HepG2 (cell line): ENCODE measurements around the gene GADD45GIP1. TPM values are rescaled to one million over a fixed set of nuclear protein-coding genes. Genes with fewer than 3 reads are reported as not detected.
A peak's percentile ranks its signal among the peaks of the same experiment; 100 is the strongest.

Experiments
- CERS6 ChIP-seq: sonication (generic); formaldehyde crosslinking; IDR thresholded peaks from 2 replicates; pipeline ENCODE4 v1.5.0; 2020; ENCODE audit warnings: missing genetic modification reagents
- ELF1 ChIP-seq: sonication (generic); formaldehyde crosslinking; IDR thresholded peaks from 2 replicates; pipeline ENCODE4 v1.4.0; 2020; ENCODE audit warnings: missing genetic modification reagents
- GABPA ChIP-seq, 2 experiments: IDR thresholded peaks; 2 replicates each; pipeline ENCODE4 v1.6.1; 2011 to 2016; ENCODE audit warnings: low read depth in 2 of 2, low read length in 1 of 2, missing biosample characterization in 1 of 2, missing genetic modification characterization in 1 of 2
- NFIB ChIP-seq: sonication (generic); formaldehyde crosslinking; IDR thresholded peaks from 2 replicates; pipeline ENCODE4 v1.9.0; 2021; ENCODE audit warnings: missing genetic modification reagents, mild to moderate bottlenecking, borderline replicate concordance
- PRDM15 ChIP-seq: sonication (generic); formaldehyde crosslinking; IDR thresholded peaks from 2 replicates; pipeline ENCODE4 v1.4.0; 2020; ENCODE audit warnings: missing genetic modification reagents
- SIX4 ChIP-seq: sonication (generic); formaldehyde crosslinking; IDR thresholded peaks from 2 replicates; pipeline ENCODE4 v1.4.0; 2020; ENCODE audit warnings: missing genetic modification reagents
- TP53 ChIP-seq: sonication (generic); formaldehyde crosslinking; conservative IDR thresholded peaks from 2 replicates; pipeline ENCODE4 v1.4.0; 2020; ENCODE audit warnings: missing genetic modification reagents
- ZBTB20 ChIP-seq: sonication (generic); formaldehyde crosslinking; IDR thresholded peaks from 2 replicates; pipeline ENCODE4 v1.8.1; 2023; ENCODE audit warnings: missing genetic modification reagents, low read depth, mild to moderate bottlenecking, borderline replicate concordance
- ZBTB37 ChIP-seq: sonication (generic); formaldehyde crosslinking; IDR thresholded peaks from 2 replicates; pipeline ENCODE4 v1.4.0; 2020; ENCODE audit warnings: mild to moderate bottlenecking, missing genetic modification reagents
- ZKSCAN5 ChIP-seq: sonication (generic); formaldehyde crosslinking; IDR thresholded peaks from 2 replicates; pipeline ENCODE4 v1.5.1; 2020; ENCODE audit warnings: mild to moderate bottlenecking, missing genetic modification reagents
- ZNF589 ChIP-seq: sonication (generic); formaldehyde crosslinking; conservative IDR thresholded peaks from 2 replicates; pipeline ENCODE4 v1.8.0; 2022; ENCODE audit warnings: mild to moderate bottlenecking, moderate library complexity, missing genetic modification reagents
- ZNF660 ChIP-seq: sonication (generic); formaldehyde crosslinking; IDR thresholded peaks from 2 replicates; pipeline ENCODE4 v1.5.1; 2020; ENCODE audit warnings: mild to moderate bottlenecking, low read depth, missing genetic modification reagents, borderline replicate concordance
- ZNF703 ChIP-seq: sonication (generic); formaldehyde crosslinking; IDR thresholded peaks from 2 replicates; pipeline ENCODE4 v1.5.1; 2020; ENCODE audit warnings: missing genetic modification reagents, mild to moderate bottlenecking, moderate library complexity, borderline replicate concordance
- polyA plus RNA-seq, 8 experiments: library from polyadenylated mRNA; depleted of rRNA in 3 of 8; stranded (reverse) in 7 of 8; unstranded in 1 of 8; fragments of >200 nt; fragmentation: Illumina TruSeq in 4 of 8; extraction: Trizol in 4 of 8; gene quantifications; 2 replicates each; pipeline versions ENCODE4 v1.2.1 to v1.2.3, GENCODE V29; 2011 to 2016; ENCODE audit warnings: low read depth in 4 of 8, missing spikeins in 1 of 8, mixed read lengths in 1 of 8; ENCODE audit not compliant: insufficient read depth in 1 of 8
- total RNA-seq, 5 experiments: library from RNA; depleted of rRNA; stranded (reverse); fragments of >200 nt; fragmentation: Illumina TruSeq; extraction: Trizol; gene quantifications; 2 replicates each; pipeline ENCODE4 v1.2.3, GENCODE V29; 2016; ENCODE audit warnings: low read depth in 1 of 5
- TF ChIP-seq, protein P1 (sequence below): IDR thresholded peaks from 2 replicates; pipeline ENCODE4 v1.6.1; 2016; ENCODE audit warnings: mild to moderate bottlenecking
- TF ChIP-seq, protein P2 (sequence below): sonication (generic); formaldehyde crosslinking; IDR thresholded peaks from 2 replicates; pipeline ENCODE4 v1.4.0; 2020; ENCODE audit warnings: low read depth, mild to moderate bottlenecking, missing genetic modification reagents

Gene GADD45GIP1
- total and polyA plus RNA-seq, 2 of the 13 experiments (the other 11 are each of a cell fraction or from before 2014, with no cell fraction given): 24.6 to 30.7 TPM

GRCh38 chr19:12945479-12946091 is 11.4 kb downstream of the GADD45GIP1 start, which contains the start of gene RAD23A (continued):
- TF ChIP-seq, protein P1, sequence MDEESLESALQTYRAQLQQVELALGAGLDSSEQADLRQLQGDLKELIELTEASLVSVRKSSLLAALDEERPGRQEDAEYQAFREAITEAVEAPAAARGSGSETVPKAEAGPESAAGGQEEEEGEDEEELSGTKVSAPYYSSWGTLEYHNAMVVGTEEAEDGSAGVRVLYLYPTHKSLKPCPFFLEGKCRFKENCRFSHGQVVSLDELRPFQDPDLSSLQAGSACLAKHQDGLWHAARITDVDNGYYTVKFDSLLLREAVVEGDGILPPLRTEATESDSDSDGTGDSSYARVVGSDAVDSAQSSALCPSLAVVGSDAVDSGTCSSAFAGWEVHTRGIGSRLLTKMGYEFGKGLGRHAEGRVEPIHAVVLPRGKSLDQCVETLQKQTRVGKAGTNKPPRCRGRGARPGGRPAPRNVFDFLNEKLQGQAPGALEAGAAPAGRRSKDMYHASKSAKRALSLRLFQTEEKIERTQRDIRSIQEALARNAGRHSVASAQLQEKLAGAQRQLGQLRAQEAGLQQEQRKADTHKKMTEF (CRISPR knock-in tag): peak; percentile 90
- TF ChIP-seq GABPA (IDR thresholded peaks at IDR 0.05; ENCODE audit: low read depth, low read length): peak; percentile 86
- TF ChIP-seq GABPA (CRISPR knock-in tag; IDR thresholded peaks at IDR 0.05; ENCODE audit: low read depth): peak; percentile 85
- no peak for TF ChIP-seq ZNF589 (CRISPR knock-in tag)
- TF ChIP-seq ZNF703 (CRISPR knock-in tag): no peak
- no peak for TF ChIP-seq ZBTB20 (CRISPR knock-in tag)
- TF ChIP-seq PRDM15: peak; percentile 56; the same call in 1 of the 2 replicates
- TF ChIP-seq ZKSCAN5 (CRISPR knock-in tag): no peak
- no peak for TF ChIP-seq NFIB
- TF ChIP-seq, protein P2, sequence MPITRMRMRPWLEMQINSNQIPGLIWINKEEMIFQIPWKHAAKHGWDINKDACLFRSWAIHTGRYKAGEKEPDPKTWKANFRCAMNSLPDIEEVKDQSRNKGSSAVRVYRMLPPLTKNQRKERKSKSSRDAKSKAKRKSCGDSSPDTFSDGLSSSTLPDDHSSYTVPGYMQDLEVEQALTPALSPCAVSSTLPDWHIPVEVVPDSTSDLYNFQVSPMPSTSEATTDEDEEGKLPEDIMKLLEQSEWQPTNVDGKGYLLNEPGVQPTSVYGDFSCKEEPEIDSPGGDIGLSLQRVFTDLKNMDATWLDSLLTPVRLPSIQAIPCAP: no peak
- peak; percentile 89 for TF ChIP-seq ELF1 (CRISPR knock-in tag)
- TF ChIP-seq CERS6 (CRISPR knock-in tag): peak; percentile 36; the same call in 1 of the 2 replicates
- TF ChIP-seq SIX4 (CRISPR knock-in tag): no peak
- TF ChIP-seq ZNF660 (CRISPR knock-in tag): no peak
- TF ChIP-seq ZBTB37 (CRISPR knock-in tag): no peak
- TF ChIP-seq TP53 (CRISPR knock-in tag): peak; percentile 80; the same call in 1 of the 2 replicates
